CD14-positive monocyte (primary cell): ENCODE results near the gene MB21D2. TPM values are rescaled to one million over a fixed set of nuclear protein-coding genes. Genes with fewer than 3 reads are reported as not detected.

Experiments
- DNase-seq, 3 donors: peaks; one replicate each; pipeline ENCODE4 v3.0.0-alpha.2; 2011 to 2022
- H2AFZ ChIP-seq: 2 replicates; pipeline ENCODE4 v1.6.0; 2012; ENCODE audit warnings: mild to moderate bottlenecking, low read depth, low read length, inconsistent platforms; ENCODE audit not compliant: insufficient read depth, poor library complexity, severe bottlenecking
- H3K27ac ChIP-seq, 2 donors: 1 replicate in 1 of 2; 2 replicates in 1 of 2; pipeline ENCODE4 v1.5.1; 2012 to 2013; ENCODE audit warnings: low read length in 2 of 2, control low read depth in 1 of 2, inconsistent platforms in 1 of 2, low read depth in 1 of 2, mild to moderate bottlenecking in 1 of 2
- H3K27me3 ChIP-seq, 2 donors: one replicate each; pipeline versions ENCODE4 v1.6.0 to v1.6.1; 2011 to 2013; ENCODE audit warnings: low read length in 2 of 2; ENCODE audit not compliant: control insufficient read depth in 2 of 2, insufficient read depth in 2 of 2
- H3K36me3 ChIP-seq, 2 donors: replicated peaks in 1 of 2; 1 replicate in 1 of 2; 2 replicates in 1 of 2; pipeline versions ENCODE4 v1.5.1 to v1.6.1; 2012 to 2013; ENCODE audit warnings: low read length in 2 of 2, control low read depth in 1 of 2, inconsistent platforms in 1 of 2, mild to moderate bottlenecking in 1 of 2; ENCODE audit not compliant: insufficient read depth in 2 of 2, control insufficient read depth in 1 of 2
- H3K4me1 ChIP-seq, 2 donors: 1 replicate in 1 of 2; 2 replicates in 1 of 2; pipeline versions ENCODE4 v1.5.1 to v1.6.1; 2012 to 2013; ENCODE audit warnings: low read length in 2 of 2, control low read depth in 1 of 2, inconsistent platforms in 1 of 2, mild to moderate bottlenecking in 1 of 2, moderate library complexity in 1 of 2; ENCODE audit not compliant: insufficient read depth in 2 of 2, control insufficient read depth in 1 of 2
- H3K4me2 ChIP-seq: replicated peaks from 2 replicates; pipeline ENCODE3; 2012; ENCODE audit warnings: low read length, moderate library complexity, mild to moderate bottlenecking; ENCODE audit not compliant: poor library complexity, severe bottlenecking; ENCODE audit errors: extremely low read depth
- H3K4me3 ChIP-seq, 3 experiments: fragments of 200-600 bp in 1 of 3; sonication (generic) in 1 of 3; replicated peaks in 1 of 3; 1 replicate in 2 of 3; 2 replicates in 1 of 3; pipeline ENCODE4 v1.5.1; 2011 to 2013; ENCODE audit warnings: low read length in 3 of 3, mild to moderate bottlenecking in 3 of 3, control low read depth in 2 of 3, low read depth in 2 of 3, inconsistent platforms in 1 of 3, moderate library complexity in 1 of 3
- H3K79me2 ChIP-seq: 2 replicates; pipeline ENCODE4 v1.6.0; 2012; ENCODE audit warnings: mild to moderate bottlenecking, control low read depth, inconsistent platforms, low read length, moderate library complexity; ENCODE audit not compliant: insufficient read depth
- H3K9ac ChIP-seq: 2 replicates; pipeline ENCODE4 v1.6.0; 2017; ENCODE audit warnings: low read length, mild to moderate bottlenecking; ENCODE audit not compliant: insufficient read depth, poor library complexity, severe bottlenecking
- H3K9me3 ChIP-seq, 2 donors: replicated peaks in 1 of 2; 1 replicate in 1 of 2; 2 replicates in 1 of 2; pipeline versions ENCODE4 v1.5.1 to v1.6.1; 2012 to 2013; ENCODE audit warnings: low read length in 2 of 2, control low read depth in 1 of 2; ENCODE audit not compliant: control insufficient read depth in 1 of 2, insufficient read depth in 1 of 2
- H4K20me1 ChIP-seq: 2 replicates; pipeline ENCODE4 v1.6.0; 2012; ENCODE audit warnings: mild to moderate bottlenecking, low read length, control low read depth, moderate library complexity; ENCODE audit not compliant: insufficient read depth
- H3K27ac Mint-ChIP-seq, 7 donors: one replicate each; pipeline ENCODE4 v1.8.0; 2020; ENCODE audit warnings: mild to moderate bottlenecking in 7 of 7, mixed read lengths in 7 of 7, moderate library complexity in 6 of 7, inconsistent platforms in 2 of 7
- H3K27me3 Mint-ChIP-seq, 3 donors: one replicate each; pipeline ENCODE4 v1.8.0; 2021 to 2022; ENCODE audit warnings: low read depth in 3 of 3, mild to moderate bottlenecking in 3 of 3, mixed read lengths in 3 of 3, moderate library complexity in 3 of 3, inconsistent platforms in 1 of 3
- H3K36me3 Mint-ChIP-seq, 2 donors: one replicate each; pipeline ENCODE4 v1.8.0; 2020; ENCODE audit warnings: mixed read lengths in 2 of 2, inconsistent platforms in 1 of 2, mild to moderate bottlenecking in 1 of 2
- H3K4me1 Mint-ChIP-seq: one replicate; pipeline ENCODE4 v1.8.0; 2020; ENCODE audit warnings: mild to moderate bottlenecking, mixed read lengths
- H3K4me3 Mint-ChIP-seq, 2 donors: one replicate each; pipeline ENCODE4 v1.8.0; 2020; ENCODE audit warnings: mild to moderate bottlenecking in 2 of 2, mixed read lengths in 2 of 2, moderate library complexity in 1 of 2
- H3K9me3 Mint-ChIP-seq, 7 donors: one replicate each; pipeline ENCODE4 v1.8.0; 2020 to 2022; ENCODE audit warnings: mixed read lengths in 7 of 7, mild to moderate bottlenecking in 6 of 7, moderate library complexity in 6 of 7, inconsistent platforms in 2 of 7
- WGBS: methylation state at CpG from one replicate; pipeline ENCODE4 v1.1.5; 2013; ENCODE audit warnings: missing lambda C conversion rate; ENCODE audit not compliant: insufficient coverage; 5-methylcytosine and 5-hydroxymethylcytosine counted together
- intact Hi-C, 2 donors: fragments of 100-400 bp; cut with micrococcal nuclease; formaldehyde crosslinking; loops; one replicate each; pipeline versions ENCODE4 v1.15.0 to v1.15.1; 2023
- polyA plus RNA-seq, 3 donors: library from polyadenylated mRNA; depleted of rRNA in 1 of 3; unstranded in 2 of 3; stranded (reverse) in 1 of 3; fragments of 300-500 nt in 2 of 3; fragments of >200 nt in 1 of 3; fragmentation: Illumina TruSeq in 2 of 3; gene quantifications; 1 replicate in 2 of 3; 2 replicates in 1 of 3; pipeline ENCODE4 v1.2.3, GENCODE V29; 2012 to 2021
- TF ChIP-seq, protein P1 (sequence below): fragments of 200-600 bp; IDR thresholded peaks from one replicate; pipeline ENCODE4 v1.8.0; 2022; ENCODE audit warnings: antibody characterized with exemption, mild to moderate bottlenecking

MB21D2 gene
- polyA plus RNA-seq, 3 donors: 0.37 to 0.77 (median 0.59) TPM

DNA sequence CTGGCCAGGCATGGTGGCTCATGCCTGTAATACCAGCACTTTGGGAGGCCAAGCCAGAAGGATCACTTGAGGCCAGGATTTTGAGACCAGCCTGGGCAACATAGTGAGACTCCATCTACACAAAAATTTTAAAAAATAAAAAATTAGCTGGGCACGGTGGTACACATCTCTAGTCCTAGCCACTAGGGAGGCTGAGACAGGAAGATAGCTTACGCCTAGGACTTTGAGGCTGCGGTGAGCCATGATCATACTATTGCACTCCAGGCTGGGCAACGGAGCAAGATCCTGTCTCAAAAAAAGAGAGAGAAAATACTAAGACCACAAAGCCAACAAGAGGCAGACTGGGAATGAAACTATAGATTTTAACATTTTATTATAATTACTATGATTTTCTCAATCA is 4.1 kb downstream of the MB21D2 start:
- Histone ChIP-seq H4K20me1 (peaks cover 6% of the 10 kb centered on the region), H3K9me3 (no peaks in the 10 kb centered on the region), H2AFZ (no peak overlapping the region), H3K36me3 (no peaks in the 10 kb centered on the region), H3K4me2 (no peak overlapping the region), H3K4me3 (no peak overlapping the region), H3K4me1 (peaks cover 20 to 21% of the 10 kb centered on the region in 2 donors), H3K27me3 (peaks cover 49 to 59% of the 10 kb centered on the region in 2 donors), H3K9ac (no peak overlapping the region), H3K27ac (no peak overlapping the region), H3K79me2 (no peaks in the 10 kb centered on the region)
- 89% methylated on average over 2 of the region's 4 CpGs for WGBS
- Mint-ChIP-seq H3K36me3 (peaks cover 8 to 10% of the 10 kb centered on the region in 2 donors), H3K4me3 (peak overlapping the region in 1 of 2 donors; percentile 56), H3K27ac (no peak overlapping the region), H3K4me1 (peaks cover 25% of the 10 kb centered on the region), H3K27me3 (peaks cover 49 to 60% (median 54%) of the 10 kb centered on the region in 3 donors), H3K9me3 (peaks cover 0 to 21% (median 11%) of the 10 kb centered on the region in 7 donors)
- intact Hi-C loops: loop anchor here in 1 of 2 donors (10.0 kb wide), 1 partner anchor 59 kb away; no protein-coding TSS in a partner anchor
- no peak for DNase-seq
- TF ChIP-seq, protein P1, sequence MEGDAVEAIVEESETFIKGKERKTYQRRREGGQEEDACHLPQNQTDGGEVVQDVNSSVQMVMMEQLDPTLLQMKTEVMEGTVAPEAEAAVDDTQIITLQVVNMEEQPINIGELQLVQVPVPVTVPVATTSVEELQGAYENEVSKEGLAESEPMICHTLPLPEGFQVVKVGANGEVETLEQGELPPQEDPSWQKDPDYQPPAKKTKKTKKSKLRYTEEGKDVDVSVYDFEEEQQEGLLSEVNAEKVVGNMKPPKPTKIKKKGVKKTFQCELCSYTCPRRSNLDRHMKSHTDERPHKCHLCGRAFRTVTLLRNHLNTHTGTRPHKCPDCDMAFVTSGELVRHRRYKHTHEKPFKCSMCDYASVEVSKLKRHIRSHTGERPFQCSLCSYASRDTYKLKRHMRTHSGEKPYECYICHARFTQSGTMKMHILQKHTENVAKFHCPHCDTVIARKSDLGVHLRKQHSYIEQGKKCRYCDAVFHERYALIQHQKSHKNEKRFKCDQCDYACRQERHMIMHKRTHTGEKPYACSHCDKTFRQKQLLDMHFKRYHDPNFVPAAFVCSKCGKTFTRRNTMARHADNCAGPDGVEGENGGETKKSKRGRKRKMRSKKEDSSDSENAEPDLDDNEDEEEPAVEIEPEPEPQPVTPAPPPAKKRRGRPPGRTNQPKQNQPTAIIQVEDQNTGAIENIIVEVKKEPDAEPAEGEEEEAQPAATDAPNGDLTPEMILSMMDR: no peak

DNA sequence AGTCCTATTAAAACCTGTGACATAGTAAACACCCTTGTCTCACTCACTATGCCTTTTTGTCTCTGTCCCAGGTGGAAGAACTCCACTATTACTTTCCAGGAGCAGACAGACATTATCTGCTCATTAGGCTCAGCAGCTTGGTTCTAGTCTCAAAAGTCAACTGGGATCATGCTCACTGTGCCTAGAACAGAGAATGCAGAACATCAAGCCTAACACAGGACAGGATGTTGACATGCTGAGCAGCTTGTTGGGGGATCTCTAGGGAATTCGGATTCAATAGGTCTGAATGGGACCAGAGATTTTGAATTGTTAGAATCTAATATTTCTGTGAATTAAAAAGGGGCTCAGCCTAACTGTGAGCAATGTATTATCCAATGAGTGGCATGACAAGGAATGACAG is 6.4 kb downstream of the MB21D2 start:
- WGBS: 100% methylated on average over 1 of the region's 1 CpG
- peaks cover 29 to 38% (median 34%) of the 10 kb centered on the region in 3 donors for H3K27me3 Mint-ChIP-seq
- intact Hi-C loops: loop anchor here in 1 of 2 donors (10.0 kb wide), 1 partner anchor 56 kb away; no protein-coding TSS in a partner anchor

More for the DNA sequence above, 6.4 kb downstream of the MB21D2 start:
- H3K9me3 Mint-ChIP-seq: peaks cover 0 to 11% (median under 1%) of the 10 kb centered on the region in 7 donors
- TF ChIP-seq, protein P1: no peak
- H3K4me3 Mint-ChIP-seq: no peak overlapping the region
- H3K79me2 ChIP-seq: no peaks in the 10 kb centered on the region
- no peak overlapping the region for H3K4me3 ChIP-seq
- peaks cover 5% of the 10 kb centered on the region for H3K4me1 Mint-ChIP-seq
- no peak overlapping the region for H3K27ac ChIP-seq
- H2AFZ ChIP-seq: no peak overlapping the region
- H3K4me1 ChIP-seq: peaks cover 1 to 2% of the 10 kb centered on the region in 2 donors
- H4K20me1 ChIP-seq: peaks cover 6% of the 10 kb centered on the region
- DNase-seq: no peak
- no peaks in the 10 kb centered on the region for H3K9me3 ChIP-seq
- no peaks in the 10 kb centered on the region for H3K36me3 ChIP-seq
- no peak overlapping the region for H3K27ac Mint-ChIP-seq
- peaks cover 33 to 40% of the 10 kb centered on the region in 2 donors for H3K27me3 ChIP-seq
- H3K36me3 Mint-ChIP-seq: peaks cover 0 to 5% of the 10 kb centered on the region in 2 donors
- H3K4me2 ChIP-seq: no peak overlapping the region
- no peak overlapping the region for H3K9ac ChIP-seq
